ENCODE measurements around the gene BTG1.
"Not testable (repeated sequence)": the region's sequence is repeated elsewhere in the genome, so short reads cannot be mapped to it uniquely, and the experiment has no call there.

Gene BTG1

GRCh38 chr12:92094751-92095161 lies 50.9 kb downstream of the BTG1 start:
- DNase-seq: no peak

DNA sequence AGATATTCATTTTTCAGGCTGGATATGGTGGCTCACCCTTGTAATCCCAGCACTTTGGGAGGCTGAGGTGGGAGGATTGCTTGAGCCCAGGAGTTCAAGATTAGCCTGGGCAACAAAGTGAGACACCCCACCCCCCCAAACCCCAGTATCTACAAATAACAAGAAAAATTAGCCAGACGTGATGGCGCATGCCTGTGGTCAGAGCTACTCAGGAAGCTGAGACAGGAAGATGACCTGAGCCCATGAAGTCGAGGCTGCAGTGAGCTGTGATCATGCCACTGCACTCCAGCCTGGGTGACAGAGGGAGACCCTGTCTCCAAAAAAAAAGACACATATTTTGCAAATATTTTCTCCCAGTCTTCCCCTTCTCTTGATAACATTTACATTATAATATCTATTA lies 51.3 kb downstream of the BTG1 start:
- not testable (repeated sequence) for DNase-seq
